HK-2 (cell line): ENCODE data around the gene UPF1.

Experiments used
- DNase-seq: peaks from one replicate; pipeline ENCODE4 v3.0.0-alpha.2; 2018; ENCODE audit not compliant: unreplicated experiment

UPF1 gene

GRCh38 chr19:18840288-18841267 is 8.8 kb downstream of the UPF1 start:
- DNase-seq: no peak

DNA sequence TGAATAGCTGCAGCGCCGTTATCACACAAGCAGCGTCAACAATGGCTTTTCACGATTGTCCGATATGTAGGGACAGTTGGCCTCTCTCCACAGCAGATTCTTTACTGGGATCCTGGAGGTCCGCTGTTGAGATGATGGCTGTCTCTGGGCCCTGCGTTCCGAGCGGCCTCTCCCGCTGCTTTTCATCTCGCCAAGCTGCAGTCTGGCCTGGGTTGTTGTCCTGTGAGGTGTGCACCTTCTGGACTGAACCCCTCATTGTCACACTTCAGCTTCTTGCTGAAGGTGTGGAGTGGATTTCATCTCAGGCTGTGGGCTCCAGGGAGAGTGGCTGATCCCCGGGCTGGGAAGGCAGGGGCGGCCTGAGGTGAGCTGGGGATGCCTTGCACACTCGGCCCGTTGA is 9.6 kb downstream of the UPF1 start:
- no peak for DNase-seq

DNA sequence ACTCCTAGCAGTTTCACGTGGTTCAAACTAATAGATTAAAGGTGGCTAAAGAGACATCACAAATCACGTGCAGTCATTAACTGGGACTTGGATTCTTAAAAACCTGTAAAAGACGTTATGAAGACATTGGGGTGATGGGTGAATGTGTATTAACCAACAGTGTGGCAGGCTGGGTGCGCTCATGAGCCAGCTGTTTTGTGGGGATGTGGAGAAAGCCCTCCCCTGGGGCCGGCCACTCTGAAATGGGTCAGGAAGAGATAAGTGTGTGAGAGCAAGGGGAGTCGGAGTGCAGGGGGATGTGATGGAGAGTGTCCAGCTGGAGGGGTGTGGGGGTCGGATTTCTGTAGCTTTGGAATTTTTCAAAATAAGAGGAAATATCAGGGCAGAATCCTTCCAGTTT is 10.4 kb downstream of the UPF1 start:
- DNase-seq: no peak

DNA sequence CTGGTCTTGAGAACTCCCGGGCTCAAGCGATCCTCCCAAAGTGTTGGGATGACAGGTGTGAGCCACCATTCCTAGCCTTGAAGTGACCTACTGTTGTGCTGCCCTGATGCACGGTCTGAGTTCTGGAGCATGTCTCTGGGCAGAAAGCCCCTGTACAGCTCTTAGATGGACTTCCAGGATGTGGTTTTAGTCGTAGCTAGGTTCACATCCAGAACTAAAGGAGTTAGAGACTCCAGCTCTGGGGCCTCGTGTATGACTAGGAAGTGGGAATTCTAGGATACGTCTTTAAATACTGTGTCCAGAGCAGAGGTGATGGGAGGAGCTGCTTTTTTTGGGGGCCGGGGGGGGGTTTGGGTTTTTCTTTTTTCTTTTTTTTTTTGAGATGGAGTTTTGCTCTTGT is 12.2 kb downstream of the UPF1 start:
- DNase-seq: no peak

DNA sequence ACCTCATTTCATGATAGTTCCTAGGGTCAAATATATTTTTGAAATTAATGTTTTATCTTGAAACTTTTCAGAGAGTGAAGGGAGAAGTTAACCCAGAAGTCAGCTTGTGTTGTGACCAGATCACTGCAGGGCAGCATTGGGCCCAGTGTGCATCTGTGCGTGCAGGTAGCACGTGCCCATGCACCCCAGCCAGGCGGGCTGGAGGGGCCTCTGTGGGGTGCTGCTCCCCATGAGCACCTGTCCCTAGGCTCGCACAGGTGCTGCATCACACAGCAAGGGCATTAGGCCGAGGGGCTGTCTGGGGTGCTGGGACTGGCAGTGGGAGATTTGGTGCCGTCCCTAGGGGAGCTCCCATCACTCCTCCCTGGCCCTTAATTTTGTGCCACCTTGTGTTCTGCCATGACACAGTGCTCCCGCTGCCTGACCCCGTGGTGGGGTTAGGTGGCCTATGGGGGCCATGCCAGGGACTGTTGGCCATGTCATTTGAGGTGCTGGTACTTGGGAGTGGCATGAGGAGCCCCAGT is 13.1 kb downstream of the UPF1 start:
- DNase-seq: no peak

DNA sequence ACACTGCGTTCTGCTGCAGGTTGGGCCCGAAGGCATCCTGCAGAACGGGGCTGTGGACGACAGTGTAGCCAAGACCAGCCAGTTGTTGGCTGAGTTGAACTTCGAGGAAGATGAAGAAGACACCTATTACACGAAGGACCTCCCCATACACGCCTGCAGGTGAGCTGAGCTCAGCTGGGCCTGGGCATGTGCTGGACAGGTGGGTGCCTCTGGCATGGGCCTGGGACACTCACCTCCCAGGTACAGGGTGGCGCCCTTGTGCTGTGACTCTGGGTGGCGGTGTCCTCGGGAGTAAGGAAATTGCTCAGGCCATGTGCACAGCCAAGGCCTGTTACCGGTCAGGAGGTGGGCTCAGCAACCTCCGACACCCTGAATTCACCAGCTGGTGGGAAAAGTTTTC is 14.2 kb downstream of the UPF1 start:
- DNase-seq: no peak

- peak; percentile 57 for DNase-seq
Measured at GRCh38 chr19:18846862-18847548, 15.2 kb downstream of the UPF1 start.

DNA sequence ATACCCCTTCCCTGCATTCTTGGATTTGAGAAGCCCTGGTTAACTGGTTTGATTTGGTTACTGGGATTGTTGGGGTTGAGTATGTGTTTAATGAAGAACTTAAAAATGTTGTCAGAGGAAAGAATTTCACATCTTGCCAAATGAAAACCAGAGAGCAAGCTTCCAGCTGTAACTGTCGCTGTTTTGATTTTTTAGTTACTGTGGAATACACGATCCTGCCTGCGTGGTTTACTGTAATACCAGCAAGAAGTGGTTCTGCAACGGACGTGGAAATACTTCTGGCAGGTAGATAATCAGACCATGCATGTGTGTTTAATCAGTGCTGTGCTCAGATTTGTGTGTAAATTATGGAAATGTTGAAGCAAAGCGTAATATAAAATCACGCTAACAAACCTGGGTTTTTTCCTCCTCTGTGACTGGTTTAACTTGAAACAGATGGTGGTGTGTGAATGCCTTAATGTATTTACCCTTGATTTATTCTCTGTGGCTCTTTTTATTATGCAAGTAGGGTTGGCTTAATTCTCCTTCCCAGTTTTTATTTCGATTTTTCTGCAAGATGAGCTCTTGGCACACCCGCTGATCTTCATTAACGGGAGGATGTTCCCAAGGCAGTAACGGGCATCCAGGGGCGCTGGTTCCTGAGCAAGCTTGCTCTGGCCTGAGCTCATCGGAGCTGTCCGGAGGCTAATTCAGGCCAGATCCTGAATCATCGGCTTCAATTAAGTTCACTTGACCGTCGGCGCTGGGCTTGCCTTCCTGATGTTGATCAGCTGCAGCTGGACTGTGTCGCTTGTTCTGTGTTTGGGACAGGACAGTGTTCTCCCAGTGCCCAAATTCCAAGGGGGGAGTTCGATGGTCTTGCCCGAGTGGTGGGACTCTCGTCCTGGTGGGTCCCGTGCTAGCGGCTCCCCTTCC is 16.0 kb downstream of the UPF1 start:
- DNase-seq: no peak

GRCh38 chr19:18848878-18849661 is 17.3 kb downstream of the UPF1 start:
- no peak for DNase-seq

GRCh38 chr19:18849838-18850400 is 18.2 kb downstream of the UPF1 start:
- DNase-seq: no peak

DNA sequence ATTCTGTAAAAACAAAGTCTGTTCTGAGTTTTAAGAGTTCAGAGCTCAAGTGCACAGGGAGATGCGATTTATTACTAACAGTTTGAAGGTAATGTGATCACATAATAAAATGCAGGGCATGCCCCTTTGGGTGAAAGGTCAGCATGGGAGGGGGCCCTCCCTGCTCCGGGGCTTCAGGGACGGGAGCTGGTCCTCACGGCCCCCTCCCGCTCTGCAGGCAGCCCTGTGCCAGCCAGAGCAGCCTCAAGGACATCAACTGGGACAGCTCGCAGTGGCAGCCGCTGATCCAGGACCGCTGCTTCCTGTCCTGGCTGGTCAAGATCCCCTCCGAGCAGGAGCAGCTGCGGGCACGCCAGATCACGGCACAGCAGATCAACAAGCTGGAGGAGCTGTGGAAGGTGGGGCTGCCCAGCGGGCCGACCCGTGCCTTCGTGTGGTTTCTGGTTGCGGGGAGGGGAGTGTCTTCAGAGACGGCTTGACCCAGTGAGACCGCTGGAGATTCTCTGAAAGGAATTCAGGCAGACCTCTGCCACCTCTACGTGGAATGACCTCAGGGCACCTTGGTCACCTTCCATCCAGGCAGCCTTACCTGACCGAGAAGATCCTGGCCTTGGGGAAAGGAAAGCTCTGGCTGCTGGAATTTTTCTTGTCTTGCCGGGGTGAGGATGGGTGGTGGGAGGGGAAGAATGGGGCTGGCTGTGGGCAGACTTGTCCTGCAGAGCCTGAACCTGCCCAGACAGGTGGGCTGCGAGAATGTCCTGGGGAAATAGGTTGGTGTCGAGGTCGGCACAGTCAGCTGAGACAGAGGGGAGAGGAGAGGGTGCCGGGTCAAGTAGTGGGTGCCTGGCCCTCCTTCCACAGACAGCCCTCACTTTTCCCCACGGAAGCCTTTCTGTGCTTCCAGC is 19.0 kb downstream of the UPF1 start:
- no peak for DNase-seq

DNA sequence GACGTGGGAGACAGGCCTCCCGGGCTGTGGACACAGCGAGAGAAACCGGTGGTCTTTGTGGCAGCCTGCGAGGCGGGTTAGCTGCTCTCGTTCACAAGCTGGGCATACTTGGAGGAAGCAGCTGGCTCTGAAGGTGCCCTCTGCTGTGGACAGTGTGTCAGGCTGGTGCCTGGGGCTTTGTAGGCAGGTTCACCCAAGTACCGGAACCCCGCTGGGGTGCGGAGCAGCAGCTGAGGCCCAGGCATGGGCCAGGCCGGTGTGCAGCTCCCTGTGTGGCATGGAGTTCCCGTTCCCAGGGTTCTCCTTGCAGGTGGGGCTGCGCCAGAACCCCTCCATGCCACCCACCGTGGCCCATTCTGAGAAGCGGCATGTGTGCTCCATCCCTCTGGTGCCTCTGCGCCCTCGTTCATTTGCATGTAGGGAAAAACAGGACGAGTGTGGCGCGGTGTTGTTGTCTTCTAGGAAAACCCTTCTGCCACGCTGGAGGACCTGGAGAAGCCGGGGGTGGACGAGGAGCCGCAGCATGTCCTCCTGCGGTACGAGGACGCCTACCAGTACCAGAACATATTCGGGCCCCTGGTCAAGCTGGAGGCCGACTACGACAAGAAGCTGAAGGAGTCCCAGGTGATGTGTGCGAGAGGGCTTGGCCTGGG is 20.0 kb downstream of the UPF1 start:
- no peak for DNase-seq

- DNase-seq: no peak
Measured at GRCh38 chr19:18852648-18853047, 20.9 kb downstream of the UPF1 start.

DNA sequence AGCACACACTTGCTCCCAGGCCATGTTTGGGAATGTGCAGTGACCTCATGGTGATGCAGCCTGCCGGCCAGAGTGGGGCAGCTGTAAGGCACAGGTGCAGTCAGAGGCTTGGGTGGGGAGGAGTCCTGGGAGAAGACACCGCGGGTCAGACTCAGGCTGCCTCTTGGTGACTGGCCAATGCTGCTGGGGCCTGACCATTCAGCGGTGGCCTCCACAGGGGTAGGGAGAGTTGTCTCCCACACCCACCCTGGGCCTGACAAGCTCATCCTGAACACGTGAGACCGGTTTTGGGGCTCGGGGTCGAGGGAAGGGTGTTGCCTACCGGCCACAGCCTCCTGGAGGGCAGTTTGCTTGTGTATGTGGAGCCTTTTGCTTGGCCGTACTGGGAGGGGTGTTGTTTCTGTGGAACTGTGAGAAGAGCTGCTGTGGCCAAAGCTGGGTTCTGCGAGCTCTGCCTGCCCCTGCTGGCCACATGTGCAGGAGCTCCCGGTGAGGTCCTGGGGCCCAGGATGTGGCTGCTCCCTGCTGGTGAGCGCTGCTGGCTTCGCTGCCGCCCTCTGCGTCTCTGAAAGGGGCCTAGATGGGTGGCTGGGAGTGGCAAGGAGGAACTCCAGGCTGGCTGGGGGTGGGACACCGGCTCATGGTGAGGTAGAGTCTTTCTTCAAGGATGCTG is 22.1 kb downstream of the UPF1 start:
- DNase-seq: no peak

GRCh38 chr19:18854982-18855381 is 23.2 kb downstream of the UPF1 start:
- no peak for DNase-seq

GRCh38 chr19:18855647-18856384 is 24.1 kb downstream of the UPF1 start:
- no peak for DNase-seq

- DNase-seq: no peak
Measured at GRCh38 chr19:18856385-18857126, 24.8 kb downstream of the UPF1 start.
